ENCODE measurements around the gene PRIMA1.

PRIMA1 gene

GRCh38 chr14:93693914-93694313 lies 94.4 kb downstream of the PRIMA1 start:
- DNase-seq (ENCODE audit: low spot score) = no peak
- no peak for TF ChIP-seq CTCF (IDR thresholded peaks at IDR 0.05; ENCODE audit: extremely low read depth, insufficient read depth, missing control alignments)
- in situ Hi-C loops (cut with MboI; ENCODE audit: low pct_unique_long_range_greater_than_20kb, low sequenced_read_pairs, unreplicated experiment) = no loop called here

- DNase-seq (ENCODE audit: low spot score) = no peak
- TF ChIP-seq CTCF (IDR thresholded peaks at IDR 0.05; ENCODE audit: extremely low read depth, insufficient read depth, missing control alignments) = no peak
- in situ Hi-C loops (cut with MboI; ENCODE audit: low pct_unique_long_range_greater_than_20kb, low sequenced_read_pairs, unreplicated experiment) = no loop called here
Observed at GRCh38 chr14:93691042-93691780, 97.1 kb downstream of the PRIMA1 start.

GRCh38 chr14:93690146-93690545 lies 98.1 kb downstream of the PRIMA1 start:
- no peak for TF ChIP-seq CTCF (IDR thresholded peaks at IDR 0.05; ENCODE audit: extremely low read depth, insufficient read depth, missing control alignments)
- in situ Hi-C loops (cut with MboI; ENCODE audit: low pct_unique_long_range_greater_than_20kb, low sequenced_read_pairs, unreplicated experiment) = no loop called here
- DNase-seq (ENCODE audit: low spot score) = no peak

- no peak for DNase-seq (ENCODE audit: low spot score)
- in situ Hi-C loops (cut with MboI; ENCODE audit: low pct_unique_long_range_greater_than_20kb, low sequenced_read_pairs, unreplicated experiment) = no loop called here
- TF ChIP-seq CTCF (IDR thresholded peaks at IDR 0.05; ENCODE audit: extremely low read depth, insufficient read depth, missing control alignments) = no peak
Observed at GRCh38 chr14:93688820-93689219, 99.5 kb downstream of the PRIMA1 start.

GRCh38 chr14:93688239-93688666 lies 100.0 kb downstream of the PRIMA1 start:
- DNase-seq (ENCODE audit: low spot score) = no peak
- TF ChIP-seq CTCF (IDR thresholded peaks at IDR 0.05; ENCODE audit: extremely low read depth, insufficient read depth, missing control alignments) = no peak
- in situ Hi-C loops (cut with MboI; ENCODE audit: low pct_unique_long_range_greater_than_20kb, low sequenced_read_pairs, unreplicated experiment) = no loop called here

- DNase-seq (ENCODE audit: low spot score) = no peak
- no peak for TF ChIP-seq CTCF (IDR thresholded peaks at IDR 0.05; ENCODE audit: extremely low read depth, insufficient read depth, missing control alignments)
- in situ Hi-C loops (cut with MboI; ENCODE audit: low pct_unique_long_range_greater_than_20kb, low sequenced_read_pairs, unreplicated experiment) = no loop called here
Observed at GRCh38 chr14:93686268-93686667, 102.0 kb downstream of the PRIMA1 start.
